HL-60/S4 treated with phorbol 12-myristate 13-acetate at 8.2 ng/mL for 4 days and 3 days (cell line): ENCODE results near the gene TAF1C.
"Not testable (repeated sequence)": the region's sequence is repeated elsewhere in the genome, so short reads cannot be mapped to it uniquely, and the experiment has no call there.

Experiments used
- in situ Hi-C: fragments of 300-500 bp; cut with MboI; formaldehyde crosslinking; loops from 2 replicates; pipeline ENCODE4 v1.15.0; 2022; ENCODE audit warnings: low sequenced_read_pairs

Gene TAF1C

GRCh38 chr16:84186685-84187437 lies at the start of gene TAF1C:
TSS of gene TAF1C (minus strand) at chr16:84187057. CDS start at chr16:84184988, 2,069 bp downstream.
- in situ Hi-C loops = no loop called here

- in situ Hi-C loops = no loop called here
These were observed 47.7 kb upstream of the TAF1C start for GRCh38 chr16:84234321-84235241.

GRCh38 chr16:84233748-84234147 lies 46.9 kb upstream of the TAF1C start:
- in situ Hi-C loops = no loop called here

- in situ Hi-C loops = no loop called here
These were observed 46.1 kb upstream of the TAF1C start for GRCh38 chr16:84232969-84233368.

- in situ Hi-C loops = no loop called here
These were observed 45.2 kb upstream of the TAF1C start for GRCh38 chr16:84232060-84232459.

- in situ Hi-C loops = no loop called here
These were observed 42.6 kb upstream of the TAF1C start for GRCh38 chr16:84229471-84229870.

GRCh38 chr16:84228256-84228838 lies 41.5 kb upstream of the TAF1C start:
- in situ Hi-C loops = no loop called here

- in situ Hi-C loops = no loop called here
These were observed 40.7 kb upstream of the TAF1C start for GRCh38 chr16:84227548-84227947.

- in situ Hi-C loops = no loop called here
These were observed 39.2 kb upstream of the TAF1C start for GRCh38 chr16:84226026-84226425.

- in situ Hi-C loops = no loop called here
These were observed 38.7 kb upstream of the TAF1C start for GRCh38 chr16:84225571-84225970.

GRCh38 chr16:84225126-84225525 lies 38.3 kb upstream of the TAF1C start:
- in situ Hi-C loops = no loop called here

- in situ Hi-C loops = no loop called here
These were observed 37.7 kb upstream of the TAF1C start for GRCh38 chr16:84224554-84224953.

GRCh38 chr16:84223456-84223855 lies 36.6 kb upstream of the TAF1C start:
- in situ Hi-C loops = no loop called here

GRCh38 chr16:84220851-84221250 lies 34.0 kb upstream of the TAF1C start:
- in situ Hi-C loops = no loop called here

- in situ Hi-C loops = no loop called here
These were observed 32.1 kb upstream of the TAF1C start for GRCh38 chr16:84218956-84219355.

- in situ Hi-C loops = no loop called here
These were observed 31.4 kb upstream of the TAF1C start for GRCh38 chr16:84218176-84218823.

GRCh38 chr16:84216144-84216543 lies 29.3 kb upstream of the TAF1C start:
- in situ Hi-C loops = not testable (repeated sequence)

- in situ Hi-C loops = no loop called here
These were observed 28.7 kb upstream of the TAF1C start for GRCh38 chr16:84215531-84215930.

- in situ Hi-C loops = no loop called here
These were observed 27.7 kb upstream of the TAF1C start for GRCh38 chr16:84214451-84215066.

GRCh38 chr16:84212631-84213030 lies 25.8 kb upstream of the TAF1C start:
- in situ Hi-C loops = no loop called here

- in situ Hi-C loops = no loop called here
These were observed 25.3 kb upstream of the TAF1C start for GRCh38 chr16:84212154-84212553.
